Liver (tissue), 9 donors: ENCODE data around the gene ITGB3. TPM values are rescaled to one million over a fixed set of nuclear protein-coding genes. Genes with fewer than 3 reads are reported as not detected.

Experiments used
- DNase-seq: peaks from one replicate; pipeline ENCODE4 v3.0.0-alpha.2; 2017; ENCODE audit warnings: low spot score
- H3K27ac ChIP-seq, 2 donors: one replicate each; pipeline ENCODE4 v1.7.0; 2013; ENCODE audit warnings: inconsistent platforms in 2 of 2, low read length in 2 of 2, control low read depth in 1 of 2, low read depth in 1 of 2, mild to moderate bottlenecking in 1 of 2
- H3K27me3 ChIP-seq, 4 donors: one replicate each; pipeline versions ENCODE4 v1.6.1 to v1.7.0; 2013; ENCODE audit warnings: low read length in 3 of 4, inconsistent platforms in 1 of 4, mild to moderate bottlenecking in 1 of 4, moderate library complexity in 1 of 4; ENCODE audit not compliant: control insufficient read depth in 4 of 4, insufficient read depth in 4 of 4
- H3K36me3 ChIP-seq, 4 donors: one replicate each; pipeline versions ENCODE4 v1.6.1 to v1.7.0; 2013; ENCODE audit warnings: low read length in 3 of 4, mild to moderate bottlenecking in 3 of 4, low read depth in 1 of 4, moderate library complexity in 1 of 4; ENCODE audit not compliant: control insufficient read depth in 4 of 4, insufficient read depth in 3 of 4
- H3K4me1 ChIP-seq, 4 donors: one replicate each; pipeline versions ENCODE4 v1.6.1 to v1.7.0; 2013; ENCODE audit warnings: low read length in 3 of 4, mild to moderate bottlenecking in 3 of 4, moderate library complexity in 1 of 4; ENCODE audit not compliant: control insufficient read depth in 4 of 4, insufficient read depth in 4 of 4
- H3K4me3 ChIP-seq, 3 donors: one replicate each; pipeline versions ENCODE4 v1.6.1 to v1.7.0; 2013; ENCODE audit warnings: low read length in 3 of 3, control low read depth in 1 of 3, low read depth in 1 of 3, mild to moderate bottlenecking in 1 of 3
- H3K9ac ChIP-seq, 2 donors: one replicate each; pipeline ENCODE4 v1.7.0; 2013; ENCODE audit warnings: low read length in 2 of 2, mild to moderate bottlenecking in 2 of 2, moderate library complexity in 2 of 2, control low read depth in 1 of 2, low read depth in 1 of 2
- H3K9me3 ChIP-seq, 4 donors: one replicate each; pipeline versions ENCODE4 v1.6.1 to v1.7.0; 2013; ENCODE audit warnings: low read length in 3 of 4; ENCODE audit not compliant: control insufficient read depth in 4 of 4
- EGR1 ChIP-seq, 2 donors: IDR thresholded peaks; 2 replicates each; pipeline ENCODE4 v1.6.1; 2016 to 2018; ENCODE audit warnings: antibody characterized with exemption in 2 of 2, low read depth in 2 of 2
- FOXA1 ChIP-seq: IDR thresholded peaks from 2 replicates; pipeline ENCODE4 v1.6.1; 2016; ENCODE audit warnings: antibody characterized with exemption
- FOXA2 ChIP-seq: IDR thresholded peaks from 2 replicates; pipeline ENCODE4 v1.6.1; 2016; ENCODE audit warnings: antibody characterized with exemption
- GABPA ChIP-seq, 2 donors: IDR thresholded peaks in 1 of 2; conservative IDR thresholded peaks in 1 of 2; 2 replicates each; pipeline ENCODE4 v1.6.1; 2016; ENCODE audit warnings: antibody characterized with exemption in 2 of 2, mild to moderate bottlenecking in 1 of 2, moderate library complexity in 1 of 2
- HNF4A ChIP-seq, 2 donors: conservative IDR thresholded peaks; 2 replicates each; pipeline ENCODE4 v1.6.1; 2016; ENCODE audit warnings: antibody characterized with exemption in 2 of 2, mild to moderate bottlenecking in 2 of 2
- HNF4G ChIP-seq: IDR thresholded peaks from 2 replicates; pipeline ENCODE4 v1.6.1; 2016; ENCODE audit warnings: antibody characterized with exemption
- JUND ChIP-seq, 2 donors: IDR thresholded peaks; 2 replicates each; pipeline ENCODE4 v1.6.1; 2016; ENCODE audit warnings: antibody characterized with exemption in 2 of 2
- NR2F2 ChIP-seq: IDR thresholded peaks from 2 replicates; pipeline ENCODE4 v1.6.1; 2016; ENCODE audit warnings: antibody characterized with exemption
- RAD21 ChIP-seq, 2 donors: IDR thresholded peaks; 2 replicates each; pipeline ENCODE4 v1.6.1; 2016; ENCODE audit warnings: antibody characterized with exemption in 2 of 2, mild to moderate bottlenecking in 2 of 2
- RXRA ChIP-seq, 2 donors: IDR thresholded peaks; 2 replicates each; pipeline ENCODE4 v1.6.1; 2017 to 2018; ENCODE audit warnings: antibody characterized with exemption in 2 of 2, mild to moderate bottlenecking in 1 of 2
- SP1 ChIP-seq: IDR thresholded peaks from 2 replicates; pipeline ENCODE4 v1.6.1; 2018; ENCODE audit warnings: antibody characterized with exemption, mild to moderate bottlenecking
- TAF1 ChIP-seq: conservative IDR thresholded peaks from 2 replicates; pipeline ENCODE4 v1.6.1; 2016; ENCODE audit warnings: antibody characterized with exemption, mild to moderate bottlenecking
- YY1 ChIP-seq: IDR thresholded peaks from 2 replicates; pipeline ENCODE4 v1.6.1; 2016; ENCODE audit warnings: antibody characterized with exemption, mild to moderate bottlenecking
- WGBS: extraction: QIAGEN DNeasy Blood & Tissue Kit; methylation state at CpG from one replicate; pipeline ENCODE4 v1.1.7; 2013; 5-methylcytosine and 5-hydroxymethylcytosine counted together
- polyA plus RNA-seq, 2 donors: library from polyadenylated mRNA; stranded (reverse) in 1 of 2; unstranded in 1 of 2; fragments of 200-250 nt in 1 of 2; fragments of >200 nt in 1 of 2; fragmentation: Nextera tagmentation in 1 of 2; extraction: Ambion mirVana in 1 of 2; gene quantifications; one replicate each; pipeline versions ENCODE4 v1.2.1 to v1.2.3, GENCODE V29; 2013 to 2015
- total RNA-seq, 2 donors: library from RNA; depleted of rRNA; stranded (reverse); fragments of >200 nt; gene quantifications; one replicate each; pipeline ENCODE4 v1.2.3, GENCODE V29; 2014
- TF ChIP-seq, protein P1 (sequence below): IDR thresholded peaks from 2 replicates; pipeline ENCODE4 v1.6.1; 2016; ENCODE audit warnings: antibody characterized with exemption
- TF ChIP-seq, protein P2 (sequence below): IDR thresholded peaks from 2 replicates; pipeline ENCODE4 v1.6.1; 2016; ENCODE audit warnings: antibody characterized with exemption
- TF ChIP-seq, protein P3 (sequence below): fragments of 150-350 bp; IDR thresholded peaks from 2 replicates; pipeline ENCODE4 v1.5.1; 2017; ENCODE audit warnings: improper control_type of control experiment, low read depth, low read length; ENCODE audit not compliant: missing input control
- TF ChIP-seq, protein P4 (sequence below): IDR thresholded peaks from 2 replicates; pipeline ENCODE4 v1.6.1; 2016; ENCODE audit warnings: antibody characterized with exemption
- TF ChIP-seq, protein P5 (sequence below): IDR thresholded peaks from 2 replicates; pipeline ENCODE4 v1.6.1; 2016; ENCODE audit warnings: antibody characterized with exemption, mild to moderate bottlenecking
- donor health status: healthy.
- donor health status: healthy.
- donor health status: healthy.
- donor health status: healthy.
- donor health status: healthy.

ITGB3 gene
- total and polyA plus RNA-seq, 4 donors, result 0.47 to 33.4 (median 3.8) TPM

DNA sequence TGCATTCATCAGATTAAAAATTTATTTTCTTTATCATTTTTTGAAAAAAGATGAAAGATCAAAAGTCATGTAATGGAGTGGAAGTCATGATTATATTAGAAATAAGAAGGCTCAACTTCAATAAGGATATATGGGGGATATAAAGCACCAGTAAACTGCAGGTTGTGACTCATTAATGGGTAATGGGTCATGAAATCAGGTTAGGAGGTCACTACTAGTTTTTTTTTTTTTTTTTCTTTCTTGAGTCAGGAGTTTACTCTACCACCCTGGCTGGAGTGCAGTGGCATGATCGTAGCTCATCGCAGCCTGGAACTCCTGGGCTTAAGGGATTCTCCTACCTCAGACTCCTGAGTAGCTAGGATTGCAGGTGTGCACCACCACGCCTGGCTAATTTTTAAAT lies 84.4 kb downstream of the ITGB3 start:
- H3K27me3 ChIP-seq, result no peaks in the 10 kb centered on the region
- peaks cover 0 to 4% (median 0%) of the 10 kb centered on the region in 4 donors for H3K36me3 ChIP-seq
- no peaks in the 10 kb centered on the region for H3K9me3 ChIP-seq
- no peak overlapping the region for H3K4me3 ChIP-seq
- no peak overlapping the region for H3K9ac ChIP-seq
- H3K4me1 ChIP-seq, result no peaks in the 10 kb centered on the region
- over 99% methylated on average over 3 of the region's 3 CpGs for WGBS
- H3K27ac ChIP-seq, result no peak overlapping the region
- TF ChIP-seq EGR1 (IDR thresholded peaks at IDR 0.05; ENCODE audit: low read depth in 2 of 2) (no peak), GABPA (IDR thresholded peaks at IDR 0.05 in 1 of 2, conservative IDR thresholded peaks at IDR 0.05 in 1 of 2) (no peak), RAD21 (IDR thresholded peaks at IDR 0.05) (no peak), JUND (IDR thresholded peaks at IDR 0.05) (no peak), RXRA (IDR thresholded peaks at IDR 0.05) (no peak), TAF1 (no peak), HNF4G (no peak)
- TF ChIP-seq, protein P1, sequence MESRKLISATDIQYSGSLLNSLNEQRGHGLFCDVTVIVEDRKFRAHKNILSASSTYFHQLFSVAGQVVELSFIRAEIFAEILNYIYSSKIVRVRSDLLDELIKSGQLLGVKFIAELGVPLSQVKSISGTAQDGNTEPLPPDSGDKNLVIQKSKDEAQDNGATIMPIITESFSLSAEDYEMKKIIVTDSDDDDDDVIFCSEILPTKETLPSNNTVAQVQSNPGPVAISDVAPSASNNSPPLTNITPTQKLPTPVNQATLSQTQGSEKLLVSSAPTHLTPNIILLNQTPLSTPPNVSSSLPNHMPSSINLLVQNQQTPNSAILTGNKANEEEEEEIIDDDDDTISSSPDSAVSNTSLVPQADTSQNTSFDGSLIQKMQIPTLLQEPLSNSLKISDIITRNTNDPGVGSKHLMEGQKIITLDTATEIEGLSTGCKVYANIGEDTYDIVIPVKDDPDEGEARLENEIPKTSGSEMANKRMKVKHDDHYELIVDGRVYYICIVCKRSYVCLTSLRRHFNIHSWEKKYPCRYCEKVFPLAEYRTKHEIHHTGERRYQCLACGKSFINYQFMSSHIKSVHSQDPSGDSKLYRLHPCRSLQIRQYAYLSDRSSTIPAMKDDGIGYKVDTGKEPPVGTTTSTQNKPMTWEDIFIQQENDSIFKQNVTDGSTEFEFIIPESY, result no peak
- TF ChIP-seq, protein P2, sequence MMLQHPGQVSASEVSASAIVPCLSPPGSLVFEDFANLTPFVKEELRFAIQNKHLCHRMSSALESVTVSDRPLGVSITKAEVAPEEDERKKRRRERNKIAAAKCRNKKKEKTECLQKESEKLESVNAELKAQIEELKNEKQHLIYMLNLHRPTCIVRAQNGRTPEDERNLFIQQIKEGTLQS, result no peak
- TF ChIP-seq, protein P3, sequence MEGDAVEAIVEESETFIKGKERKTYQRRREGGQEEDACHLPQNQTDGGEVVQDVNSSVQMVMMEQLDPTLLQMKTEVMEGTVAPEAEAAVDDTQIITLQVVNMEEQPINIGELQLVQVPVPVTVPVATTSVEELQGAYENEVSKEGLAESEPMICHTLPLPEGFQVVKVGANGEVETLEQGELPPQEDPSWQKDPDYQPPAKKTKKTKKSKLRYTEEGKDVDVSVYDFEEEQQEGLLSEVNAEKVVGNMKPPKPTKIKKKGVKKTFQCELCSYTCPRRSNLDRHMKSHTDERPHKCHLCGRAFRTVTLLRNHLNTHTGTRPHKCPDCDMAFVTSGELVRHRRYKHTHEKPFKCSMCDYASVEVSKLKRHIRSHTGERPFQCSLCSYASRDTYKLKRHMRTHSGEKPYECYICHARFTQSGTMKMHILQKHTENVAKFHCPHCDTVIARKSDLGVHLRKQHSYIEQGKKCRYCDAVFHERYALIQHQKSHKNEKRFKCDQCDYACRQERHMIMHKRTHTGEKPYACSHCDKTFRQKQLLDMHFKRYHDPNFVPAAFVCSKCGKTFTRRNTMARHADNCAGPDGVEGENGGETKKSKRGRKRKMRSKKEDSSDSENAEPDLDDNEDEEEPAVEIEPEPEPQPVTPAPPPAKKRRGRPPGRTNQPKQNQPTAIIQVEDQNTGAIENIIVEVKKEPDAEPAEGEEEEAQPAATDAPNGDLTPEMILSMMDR, result no peak
- DNase-seq, result no peak

DNA sequence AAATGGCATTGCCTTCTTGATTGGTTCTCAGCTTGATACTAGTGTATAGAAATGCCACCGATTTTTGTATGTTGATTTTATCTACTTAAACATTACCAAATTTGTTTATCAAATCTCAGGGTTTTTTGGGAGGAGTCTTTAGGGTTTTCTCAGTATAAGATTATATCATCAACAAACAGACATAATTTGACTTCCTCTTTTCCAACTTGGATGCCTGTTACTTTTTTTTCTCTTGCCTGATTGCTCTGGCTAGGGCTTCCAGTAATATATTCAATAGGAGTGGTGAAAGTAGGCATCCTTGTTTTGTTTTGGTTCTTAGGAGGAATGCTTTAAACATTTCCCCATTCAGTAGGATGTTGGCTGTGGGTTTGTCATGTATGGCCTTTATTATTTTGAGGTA lies 99.2 kb downstream of the ITGB3 start:
- TF ChIP-seq RXRA (IDR thresholded peaks at IDR 0.05) (no peak), FOXA2 (no peak), NR2F2 (no peak), TAF1 (no peak), JUND (IDR thresholded peaks at IDR 0.05) (no peak), SP1 (no peak), GABPA (IDR thresholded peaks at IDR 0.05 in 1 of 2, conservative IDR thresholded peaks at IDR 0.05 in 1 of 2) (no peak), FOXA1 (no peak), HNF4G (no peak), EGR1 (IDR thresholded peaks at IDR 0.05; ENCODE audit: low read depth in 2 of 2) (no peak), HNF4A (conservative IDR thresholded peaks at IDR 0.05) (no peak), RAD21 (IDR thresholded peaks at IDR 0.05) (no peak), YY1 (no peak)
- TF ChIP-seq, protein P1, result no peak
- TF ChIP-seq, protein P2, result no peak
- TF ChIP-seq, protein P3, result no peak
- TF ChIP-seq, protein P4, sequence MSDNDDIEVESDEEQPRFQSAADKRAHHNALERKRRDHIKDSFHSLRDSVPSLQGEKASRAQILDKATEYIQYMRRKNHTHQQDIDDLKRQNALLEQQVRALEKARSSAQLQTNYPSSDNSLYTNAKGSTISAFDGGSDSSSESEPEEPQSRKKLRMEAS, result no peak
- TF ChIP-seq, protein P5, sequence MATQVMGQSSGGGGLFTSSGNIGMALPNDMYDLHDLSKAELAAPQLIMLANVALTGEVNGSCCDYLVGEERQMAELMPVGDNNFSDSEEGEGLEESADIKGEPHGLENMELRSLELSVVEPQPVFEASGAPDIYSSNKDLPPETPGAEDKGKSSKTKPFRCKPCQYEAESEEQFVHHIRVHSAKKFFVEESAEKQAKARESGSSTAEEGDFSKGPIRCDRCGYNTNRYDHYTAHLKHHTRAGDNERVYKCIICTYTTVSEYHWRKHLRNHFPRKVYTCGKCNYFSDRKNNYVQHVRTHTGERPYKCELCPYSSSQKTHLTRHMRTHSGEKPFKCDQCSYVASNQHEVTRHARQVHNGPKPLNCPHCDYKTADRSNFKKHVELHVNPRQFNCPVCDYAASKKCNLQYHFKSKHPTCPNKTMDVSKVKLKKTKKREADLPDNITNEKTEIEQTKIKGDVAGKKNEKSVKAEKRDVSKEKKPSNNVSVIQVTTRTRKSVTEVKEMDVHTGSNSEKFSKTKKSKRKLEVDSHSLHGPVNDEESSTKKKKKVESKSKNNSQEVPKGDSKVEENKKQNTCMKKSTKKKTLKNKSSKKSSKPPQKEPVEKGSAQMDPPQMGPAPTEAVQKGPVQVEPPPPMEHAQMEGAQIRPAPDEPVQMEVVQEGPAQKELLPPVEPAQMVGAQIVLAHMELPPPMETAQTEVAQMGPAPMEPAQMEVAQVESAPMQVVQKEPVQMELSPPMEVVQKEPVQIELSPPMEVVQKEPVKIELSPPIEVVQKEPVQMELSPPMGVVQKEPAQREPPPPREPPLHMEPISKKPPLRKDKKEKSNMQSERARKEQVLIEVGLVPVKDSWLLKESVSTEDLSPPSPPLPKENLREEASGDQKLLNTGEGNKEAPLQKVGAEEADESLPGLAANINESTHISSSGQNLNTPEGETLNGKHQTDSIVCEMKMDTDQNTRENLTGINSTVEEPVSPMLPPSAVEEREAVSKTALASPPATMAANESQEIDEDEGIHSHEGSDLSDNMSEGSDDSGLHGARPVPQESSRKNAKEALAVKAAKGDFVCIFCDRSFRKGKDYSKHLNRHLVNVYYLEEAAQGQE, result no peak
- 87% methylated on average over 1 of the region's 1 CpG for WGBS
- Histone ChIP-seq H3K27ac (no peak overlapping the region), H3K4me1 (no peaks in the 10 kb centered on the region), H3K4me3 (no peak overlapping the region), H3K9ac (no peak overlapping the region), H3K27me3 (no peaks in the 10 kb centered on the region), H3K9me3 (no peaks in the 10 kb centered on the region), H3K36me3 (no peaks in the 10 kb centered on the region)
- no peak for DNase-seq
